Right lobe of liver (tissue), 6 donors: ENCODE results near the gene TSC22D1. TPM values are rescaled to one million over a fixed set of nuclear protein-coding genes. Genes with fewer than 3 reads are reported as not detected.
"Not testable (repeated sequence)": the region's sequence is repeated elsewhere in the genome, so short reads cannot be mapped to it uniquely, and the experiment has no call there.

Experiments
- ATAC-seq, 4 donors: fragments of 200-7000 bp; cut with Tn5 transposase; one replicate each; pipeline ENCODE4 v1.9.1; 2020; ENCODE audit warnings: mild to moderate bottlenecking in 4 of 4, moderate library complexity in 4 of 4
- DNase-seq, 3 donors: peaks; one replicate each; pipeline ENCODE4 v3.0.0-alpha.2; 2020
- H3K27ac ChIP-seq, 3 donors: fragments of 200-600 bp; one replicate each; pipeline ENCODE4 v1.8.0; 2022
- H3K27me3 ChIP-seq, 2 donors: fragments of 200-600 bp; one replicate each; pipeline ENCODE4 v1.8.0; 2022
- H3K36me3 ChIP-seq, 4 donors: fragments of 200-600 bp; sonication (generic) in 1 of 4; one replicate each; pipeline versions ENCODE4 v1.5.1 to v1.8.0; 2017 to 2022; ENCODE audit warnings: control low read depth in 1 of 4
- H3K4me1 ChIP-seq, 4 donors: fragments of 200-600 bp; sonication (generic) in 1 of 4; one replicate each; pipeline versions ENCODE4 v1.5.1 to v1.8.0; 2017 to 2022; ENCODE audit warnings: control low read depth in 1 of 4
- H3K4me3 ChIP-seq, 3 donors: fragments of 200-600 bp; one replicate each; pipeline ENCODE4 v1.8.0; 2022
- H3K9me3 ChIP-seq, 4 donors: fragments of 200-600 bp; sonication (generic) in 1 of 4; one replicate each; pipeline versions ENCODE4 v1.5.1 to v1.8.0; 2017 to 2022; ENCODE audit warnings: control low read depth in 1 of 4
- POLR2A ChIP-seq: fragments of 450-650 bp; IDR thresholded peaks from one replicate; pipeline ENCODE4 v1.6.1; 2017; ENCODE audit warnings: antibody characterized with exemption, mild to moderate bottlenecking
- WGBS: methylation state at CpG from one replicate; pipeline ENCODE4 v1.1.6; 2018; ENCODE audit warnings: low coverage, low lambda C conversion rate; ENCODE audit not compliant: insufficient coverage; ENCODE audit errors: missing lambda C conversion rate; 5-methylcytosine and 5-hydroxymethylcytosine counted together
- intact Hi-C, 2 donors: fragments of 100-400 bp; cut with DNase I; formaldehyde crosslinking; loops; one replicate each; pipeline versions ENCODE4 v1.11.2 to v1.14.1; 2022
- total RNA-seq, 6 experiments: library from RNA; depleted of rRNA in 2 of 6; stranded (reverse); fragments of >200 nt in 2 of 6; fragmentation: NEBNext Ultra II Directional in 3 of 6; extraction: Animal tissue kit (Norgen Biotek cat#: 25700) in 3 of 6; gene quantifications; one replicate each; pipeline versions ENCODE4 v1.1.0 to v1.2.4, GENCODE V29; 2016 to 2023
- TF ChIP-seq, protein P1 (sequence below), 4 donors: fragments of 200-600 bp in 3 of 4; fragments of 450-650 bp in 1 of 4; IDR thresholded peaks; one replicate each; pipeline versions ENCODE4 v1.5.1 to v1.8.0; 2016 to 2022; ENCODE audit warnings: antibody characterized with exemption in 4 of 4, mild to moderate bottlenecking in 2 of 4
- donor health status: DM: no; HTN: yes; CAD: no.
- donor health status: DM: no; HTN: no; CAD: no.
- donor health status: DM: no; HTN: no; CAD: no.
- donor health status: DM: no; HTN: yes; CAD: no.
- donor health status: DM: no; HTN: yes; CAD: no.

Gene TSC22D1
- total RNA-seq, 6 experiments from 2014 or later = 21.2 to 44.4 (median 27.9) TPM

DNA sequence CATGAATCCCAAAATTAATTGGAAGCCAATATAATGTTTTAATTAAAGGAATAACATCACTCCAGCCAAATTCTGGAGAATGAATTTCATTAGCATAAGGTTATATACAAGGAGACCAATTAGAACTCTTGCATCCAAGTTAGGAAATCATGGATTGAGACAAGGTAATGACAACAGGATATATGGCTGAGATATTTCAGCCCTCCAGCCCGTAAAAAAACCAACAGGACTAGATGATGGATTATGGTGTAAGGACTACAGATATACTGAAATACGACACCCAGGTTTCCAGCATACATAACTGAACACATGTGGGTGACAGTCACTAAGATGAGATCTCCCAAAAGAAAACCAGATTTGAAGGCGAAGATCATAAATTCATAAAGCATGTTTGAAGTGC, 56.5 kb downstream of the TSC22D1 start:
- H3K4me1 ChIP-seq = no peaks in the 10 kb centered on the region
- no peaks in the 10 kb centered on the region for H3K27me3 ChIP-seq
- ATAC-seq (no peak), DNase-seq (no peak)
- 76% methylated on average over 3 of the region's 3 CpGs for WGBS
- no peak for TF ChIP-seq POLR2A
- TF ChIP-seq, protein P1, sequence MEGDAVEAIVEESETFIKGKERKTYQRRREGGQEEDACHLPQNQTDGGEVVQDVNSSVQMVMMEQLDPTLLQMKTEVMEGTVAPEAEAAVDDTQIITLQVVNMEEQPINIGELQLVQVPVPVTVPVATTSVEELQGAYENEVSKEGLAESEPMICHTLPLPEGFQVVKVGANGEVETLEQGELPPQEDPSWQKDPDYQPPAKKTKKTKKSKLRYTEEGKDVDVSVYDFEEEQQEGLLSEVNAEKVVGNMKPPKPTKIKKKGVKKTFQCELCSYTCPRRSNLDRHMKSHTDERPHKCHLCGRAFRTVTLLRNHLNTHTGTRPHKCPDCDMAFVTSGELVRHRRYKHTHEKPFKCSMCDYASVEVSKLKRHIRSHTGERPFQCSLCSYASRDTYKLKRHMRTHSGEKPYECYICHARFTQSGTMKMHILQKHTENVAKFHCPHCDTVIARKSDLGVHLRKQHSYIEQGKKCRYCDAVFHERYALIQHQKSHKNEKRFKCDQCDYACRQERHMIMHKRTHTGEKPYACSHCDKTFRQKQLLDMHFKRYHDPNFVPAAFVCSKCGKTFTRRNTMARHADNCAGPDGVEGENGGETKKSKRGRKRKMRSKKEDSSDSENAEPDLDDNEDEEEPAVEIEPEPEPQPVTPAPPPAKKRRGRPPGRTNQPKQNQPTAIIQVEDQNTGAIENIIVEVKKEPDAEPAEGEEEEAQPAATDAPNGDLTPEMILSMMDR (IDR thresholded peaks at IDR 0.05) = no peak
- H3K9me3 ChIP-seq = no peaks in the 10 kb centered on the region
- no peak overlapping the region for H3K27ac ChIP-seq
- H3K36me3 ChIP-seq = no peaks in the 10 kb centered on the region
- no peak overlapping the region for H3K4me3 ChIP-seq
- intact Hi-C loops = no loop called here

DNA sequence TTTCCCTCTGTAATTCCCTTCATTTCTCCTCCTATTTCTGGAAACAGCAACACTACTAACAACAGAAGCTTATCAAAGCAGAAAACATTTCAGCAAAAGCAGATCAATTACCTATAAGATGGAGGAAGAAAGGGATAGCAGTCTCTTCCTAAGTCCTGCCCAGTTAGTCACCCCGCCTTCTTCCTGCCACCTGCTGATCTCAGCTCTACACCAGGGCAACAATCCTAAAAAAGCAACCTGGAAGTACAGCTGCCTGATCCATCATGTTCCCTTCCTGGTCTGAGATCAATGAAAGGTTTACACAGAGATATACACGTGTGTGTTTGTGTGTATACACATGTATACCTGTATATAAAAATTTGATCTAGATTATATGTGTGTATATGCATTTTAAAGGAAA, 59.4 kb downstream of the TSC22D1 start:
- Histone ChIP-seq H3K9me3 (no peaks in the 10 kb centered on the region), H3K27ac (no peak overlapping the region), H3K4me1 (no peaks in the 10 kb centered on the region), H3K27me3 (no peaks in the 10 kb centered on the region), H3K4me3 (no peak overlapping the region), H3K36me3 (no peaks in the 10 kb centered on the region)
- intact Hi-C loops = no loop called here
- TF ChIP-seq POLR2A = no peak
- TF ChIP-seq, protein P1 (IDR thresholded peaks at IDR 0.05) = no peak
- 81% methylated on average over 2 of the region's 2 CpGs for WGBS
- DNase-seq (no peak), ATAC-seq (no peak)

DNA sequence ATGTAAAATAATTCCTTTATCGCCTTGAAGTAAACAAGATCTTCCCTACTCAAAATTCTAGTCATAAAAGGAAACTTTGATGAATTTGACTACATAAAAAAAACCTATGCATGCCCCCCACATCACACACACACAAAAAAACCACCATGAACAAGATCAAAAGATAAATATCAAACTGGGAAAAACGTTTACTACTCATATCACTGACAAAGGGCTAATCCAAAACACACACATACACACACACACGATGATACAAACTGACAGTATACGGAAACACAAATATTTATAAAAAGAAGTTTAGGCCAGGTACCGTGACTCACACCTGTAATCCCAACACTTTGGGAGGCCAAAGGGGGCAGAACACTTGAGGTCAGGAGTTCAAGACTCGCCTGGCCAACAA, 61.9 kb downstream of the TSC22D1 start:
- intact Hi-C loops = no loop called here
- Histone ChIP-seq H3K27me3 (no peaks in the 10 kb centered on the region), H3K4me1 (no peaks in the 10 kb centered on the region), H3K27ac (no peak overlapping the region), H3K9me3 (no peaks in the 10 kb centered on the region), H3K4me3 (no peak overlapping the region), H3K36me3 (no peaks in the 10 kb centered on the region)
- TF ChIP-seq, protein P1 (IDR thresholded peaks at IDR 0.05) = no peak
- TF ChIP-seq POLR2A = no peak
- DNase-seq = no peak
- 60% methylated on average over 6 of the region's 6 CpGs for WGBS
- no peak for ATAC-seq

DNA sequence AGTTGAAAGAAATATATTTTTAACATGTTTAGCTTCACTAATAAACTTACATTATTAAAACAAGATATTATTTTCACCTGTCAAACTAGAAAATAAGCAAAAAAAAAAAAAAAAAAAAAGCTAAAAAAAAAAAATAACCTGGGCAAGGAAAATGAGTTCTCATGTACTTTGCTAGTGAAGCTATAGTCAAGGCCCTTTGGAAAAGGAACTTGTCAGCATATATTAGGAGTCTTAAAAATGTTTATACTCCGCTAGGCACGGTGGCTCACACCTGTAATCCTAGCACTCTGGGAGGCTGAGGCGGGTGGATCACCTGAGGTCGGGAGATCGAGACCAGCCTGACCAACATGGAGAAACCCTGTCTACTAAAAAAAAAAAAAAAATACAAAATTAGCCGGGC, 66.3 kb downstream of the TSC22D1 start:
- H3K27me3 ChIP-seq, H3K4me1 ChIP-seq, H3K36me3 ChIP-seq, H3K4me3 ChIP-seq, intact Hi-C loops, DNase-seq, H3K9me3 ChIP-seq, ATAC-seq, H3K27ac ChIP-seq: not testable (repeated sequence)
- 82% methylated on average over 4 of the region's 6 CpGs for WGBS

DNA sequence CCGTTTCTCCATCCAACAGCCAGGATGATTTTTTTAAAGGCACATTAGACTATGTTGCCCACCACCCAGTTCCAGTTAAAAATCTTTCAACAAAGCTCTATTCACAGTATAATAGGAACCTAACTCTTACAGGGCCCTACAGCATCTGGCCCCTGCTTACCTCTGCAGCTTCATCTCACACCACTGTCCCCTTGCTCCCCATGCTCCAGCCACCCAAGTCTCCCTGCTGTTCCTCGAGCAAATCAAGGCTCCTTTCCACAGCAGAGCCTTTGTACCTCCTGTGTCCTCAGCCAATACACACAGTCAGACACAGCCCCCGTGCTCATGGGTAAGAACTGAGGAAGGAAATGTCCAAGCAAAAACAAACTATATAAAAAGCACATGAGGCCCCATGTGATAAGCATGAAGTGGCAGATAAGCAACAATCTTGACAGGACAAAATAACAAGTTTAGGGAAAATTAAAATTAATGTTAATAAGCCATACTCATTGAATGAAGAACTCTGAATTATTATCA, 67.5 kb downstream of the TSC22D1 start:
- intact Hi-C loops = no loop called here

More for the DNA sequence above, 67.5 kb downstream of the TSC22D1 start:
- 45% methylated on average over 3 of the region's 3 CpGs for WGBS
- Histone ChIP-seq H3K27me3 (no peaks in the 10 kb centered on the region), H3K9me3 (no peaks in the 10 kb centered on the region), H3K27ac (no peak overlapping the region), H3K4me1 (no peaks in the 10 kb centered on the region), H3K4me3 (peak overlapping the region in 1 of 3 donors; percentile 0), H3K36me3 (no peaks in the 10 kb centered on the region)
- DNase-seq (no peak), ATAC-seq (peak; percentile 40 to 72 (median 50))
- TF ChIP-seq POLR2A = no peak
- TF ChIP-seq, protein P1 (IDR thresholded peaks at IDR 0.05) = no peak
